Chondrocyte (in vitro differentiated cells): Measurements from ENCODE around the gene AGR2. TPM values are rescaled to one million over a fixed set of nuclear protein-coding genes. Genes with fewer than 3 reads are reported as not detected.
"Not testable (repeated sequence)": the region's sequence is repeated elsewhere in the genome, so short reads cannot be mapped to it uniquely, and the experiment has no call there.

ENCODE experiments used
- DNase-seq: peaks from one replicate; pipeline ENCODE4 v3.0.0; 2021; ENCODE audit warnings: mixed read lengths, low spot score
- H3K27ac Mint-ChIP-seq: one replicate; pipeline ENCODE4 v1.8.0; 2021; ENCODE audit warnings: mild to moderate bottlenecking, moderate library complexity, mixed read lengths; ENCODE audit not compliant: unreplicated experiment
- H3K27me3 Mint-ChIP-seq: 2 replicates; pipeline ENCODE4 v1.8.0; 2021; ENCODE audit warnings: low read depth, mixed read lengths
- H3K36me3 Mint-ChIP-seq: 2 replicates; pipeline ENCODE4 v1.8.0; 2021; ENCODE audit warnings: low read depth, mixed read lengths
- H3K4me1 Mint-ChIP-seq: 2 replicates; pipeline ENCODE4 v1.8.0; 2021; ENCODE audit warnings: low read depth, mild to moderate bottlenecking, mixed read lengths
- H3K4me3 Mint-ChIP-seq: one replicate; pipeline ENCODE4 v1.8.0; 2021; ENCODE audit warnings: mild to moderate bottlenecking, moderate library complexity, mixed read lengths; ENCODE audit not compliant: unreplicated experiment
- H3K9me3 Mint-ChIP-seq: 2 replicates; pipeline ENCODE4 v1.8.0; 2021; ENCODE audit warnings: low read depth, mixed read lengths
- total RNA-seq: library from RNA; stranded (reverse); gene quantifications from 3 replicates; pipeline ENCODE4 v1.2.1, GENCODE V29; 2021
- TF ChIP-seq, protein P1 (sequence below): fragments of 200-600 bp; sonication (generic); IDR thresholded peaks from 2 replicates; pipeline ENCODE4 v1.5.0; 2021; ENCODE audit warnings: antibody characterized with exemption, mild to moderate bottlenecking, moderate library complexity

Gene AGR2
- total RNA-seq, 1 donor from 2014 or later = not detected

DNA sequence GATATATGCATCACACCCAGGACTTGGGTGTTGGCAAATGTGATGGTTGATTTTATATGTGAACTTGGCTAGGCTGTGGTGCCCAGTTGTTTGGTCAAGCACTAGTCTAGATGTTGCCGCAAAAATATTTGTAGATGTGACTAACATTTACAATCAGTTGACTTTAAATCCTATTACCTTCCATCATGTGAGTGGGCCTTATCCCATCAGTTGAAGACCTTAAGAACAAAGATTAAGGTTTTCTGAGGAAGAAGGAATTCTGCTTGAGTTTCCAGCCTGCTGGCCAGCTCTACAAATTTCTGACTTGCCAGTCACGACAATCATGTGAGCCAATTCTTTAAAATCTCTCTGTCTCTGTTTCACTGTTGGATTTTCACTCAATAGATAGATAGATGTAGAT lies 30.9 kb downstream of the AGR2 start:
- Mint-ChIP-seq H3K27me3 (no peaks in the 10 kb centered on the region), H3K9me3 (no peaks in the 10 kb centered on the region), H3K4me3 (no peak overlapping the region), H3K4me1 (peaks cover 8% of the 10 kb centered on the region), H3K27ac (no peak overlapping the region), H3K36me3 (peaks cover 2% of the 10 kb centered on the region)
- TF ChIP-seq, protein P1, sequence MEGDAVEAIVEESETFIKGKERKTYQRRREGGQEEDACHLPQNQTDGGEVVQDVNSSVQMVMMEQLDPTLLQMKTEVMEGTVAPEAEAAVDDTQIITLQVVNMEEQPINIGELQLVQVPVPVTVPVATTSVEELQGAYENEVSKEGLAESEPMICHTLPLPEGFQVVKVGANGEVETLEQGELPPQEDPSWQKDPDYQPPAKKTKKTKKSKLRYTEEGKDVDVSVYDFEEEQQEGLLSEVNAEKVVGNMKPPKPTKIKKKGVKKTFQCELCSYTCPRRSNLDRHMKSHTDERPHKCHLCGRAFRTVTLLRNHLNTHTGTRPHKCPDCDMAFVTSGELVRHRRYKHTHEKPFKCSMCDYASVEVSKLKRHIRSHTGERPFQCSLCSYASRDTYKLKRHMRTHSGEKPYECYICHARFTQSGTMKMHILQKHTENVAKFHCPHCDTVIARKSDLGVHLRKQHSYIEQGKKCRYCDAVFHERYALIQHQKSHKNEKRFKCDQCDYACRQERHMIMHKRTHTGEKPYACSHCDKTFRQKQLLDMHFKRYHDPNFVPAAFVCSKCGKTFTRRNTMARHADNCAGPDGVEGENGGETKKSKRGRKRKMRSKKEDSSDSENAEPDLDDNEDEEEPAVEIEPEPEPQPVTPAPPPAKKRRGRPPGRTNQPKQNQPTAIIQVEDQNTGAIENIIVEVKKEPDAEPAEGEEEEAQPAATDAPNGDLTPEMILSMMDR = no peak
- DNase-seq = no peak

DNA sequence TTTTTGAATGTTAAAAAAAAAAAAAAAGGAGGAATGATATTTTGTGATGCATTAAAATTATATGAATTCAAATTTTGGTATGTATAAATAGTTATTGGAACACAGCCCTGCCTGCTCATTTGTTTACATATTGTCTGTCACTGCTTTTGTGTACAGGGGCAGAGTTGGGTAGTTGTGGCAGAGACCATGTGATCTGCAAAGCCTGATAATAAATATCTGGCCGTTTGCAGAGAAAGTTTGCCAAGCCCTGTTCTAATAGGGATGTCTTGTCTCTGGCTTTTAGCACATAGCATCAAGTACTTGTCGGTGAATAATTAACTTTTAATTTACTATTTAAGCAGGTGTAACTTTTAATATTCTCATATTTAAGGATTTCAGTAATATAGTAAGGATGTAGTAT lies 31.5 kb downstream of the AGR2 start:
- Mint-ChIP-seq H3K27ac (no peak overlapping the region), H3K4me3 (no peak overlapping the region), H3K27me3 (no peaks in the 10 kb centered on the region), H3K4me1 (peaks cover 8% of the 10 kb centered on the region), H3K36me3 (peaks cover 2% of the 10 kb centered on the region), H3K9me3 (no peaks in the 10 kb centered on the region)
- no peak for DNase-seq
- TF ChIP-seq, protein P1 = no peak

DNA sequence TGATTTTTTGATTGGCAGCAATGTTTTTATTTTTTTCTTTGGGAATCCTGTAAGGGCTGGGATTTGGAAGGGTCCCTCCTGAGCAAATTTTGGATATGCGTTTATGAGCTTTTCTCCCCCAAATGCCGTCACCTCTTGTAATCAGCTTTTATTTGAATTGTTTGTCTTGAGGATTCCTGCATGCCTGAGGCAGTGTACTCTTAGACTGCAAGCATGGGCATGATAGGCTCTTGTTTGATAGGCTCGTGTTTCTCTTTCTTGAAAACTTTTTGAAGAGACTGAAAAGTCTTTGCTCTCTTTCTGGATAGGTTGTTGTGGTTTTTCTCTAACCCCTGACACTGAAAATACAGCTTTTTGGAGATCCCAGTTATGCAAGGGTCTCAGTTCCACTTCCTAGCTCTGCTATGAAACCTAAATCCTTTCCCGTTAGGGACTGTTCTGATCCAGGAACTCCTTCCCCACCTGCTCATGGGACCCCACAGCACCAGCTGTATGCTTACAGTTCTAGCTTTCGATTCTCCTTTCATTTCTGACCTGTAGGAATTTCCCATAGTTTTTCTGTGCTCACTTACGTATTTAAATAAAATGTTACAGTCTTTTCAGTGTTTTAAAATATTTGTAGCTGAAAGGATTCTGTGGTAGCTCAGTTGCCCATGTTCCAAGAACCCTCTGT lies 34.0 kb downstream of the AGR2 start:
- Mint-ChIP-seq H3K4me3 (no peak overlapping the region), H3K4me1 (peaks cover 8% of the 10 kb centered on the region), H3K27me3 (no peaks in the 10 kb centered on the region), H3K36me3 (peaks cover 2% of the 10 kb centered on the region), H3K27ac (no peak overlapping the region), H3K9me3 (no peaks in the 10 kb centered on the region)
- no peak for DNase-seq
- TF ChIP-seq, protein P1 = no peak

DNA sequence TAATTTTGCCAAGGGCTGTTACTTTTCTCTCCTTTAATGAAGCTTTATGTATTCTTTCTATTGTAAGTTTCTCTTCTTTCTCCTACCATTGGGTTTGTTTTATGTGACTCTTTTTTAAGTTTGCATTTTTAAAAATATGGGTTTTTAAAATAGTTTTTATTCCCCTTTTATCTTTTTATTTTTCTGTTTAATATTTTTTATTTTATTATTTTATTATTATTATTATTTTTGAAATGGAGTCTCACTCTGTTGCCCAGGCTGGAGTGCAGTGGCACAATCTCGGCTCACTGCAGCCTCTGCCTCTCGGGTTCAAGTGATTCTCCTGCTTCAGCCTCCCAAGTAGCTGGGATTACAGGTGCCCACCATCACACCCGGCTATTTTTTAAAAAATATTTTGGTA lies 34.8 kb downstream of the AGR2 start:
- not testable (repeated sequence) for H3K4me3 Mint-ChIP-seq, H3K27ac Mint-ChIP-seq, H3K36me3 Mint-ChIP-seq, DNase-seq, H3K4me1 Mint-ChIP-seq, H3K9me3 Mint-ChIP-seq, H3K27me3 Mint-ChIP-seq

DNA sequence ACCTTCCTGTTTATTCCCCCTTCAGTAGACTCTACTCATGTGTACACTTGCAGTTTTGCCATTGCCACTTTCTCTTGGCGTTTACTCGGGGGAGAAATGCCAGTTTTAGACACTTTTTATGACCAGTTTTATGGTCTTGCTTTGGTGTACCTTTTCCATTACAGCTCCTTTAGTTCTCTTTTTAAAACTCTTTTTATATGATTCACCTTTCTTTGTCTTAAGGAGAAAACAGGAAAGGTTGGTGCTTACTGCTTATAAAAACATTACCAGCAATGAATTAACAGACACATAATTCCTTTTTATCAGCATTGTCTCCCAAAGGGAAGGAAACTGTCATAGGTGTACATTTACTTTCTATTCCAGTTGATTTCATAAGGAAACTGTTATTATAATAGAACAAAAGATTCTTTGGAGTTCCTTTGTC lies 39.4 kb downstream of the AGR2 start:
- Mint-ChIP-seq H3K36me3 (no peaks in the 10 kb centered on the region), H3K4me1 (peaks cover under 1% of the 10 kb centered on the region), H3K4me3 (no peak overlapping the region), H3K27me3 (no peaks in the 10 kb centered on the region), H3K9me3 (peaks cover 2% of the 10 kb centered on the region), H3K27ac (no peak overlapping the region)
- TF ChIP-seq, protein P1 = no peak
- no peak for DNase-seq

DNA sequence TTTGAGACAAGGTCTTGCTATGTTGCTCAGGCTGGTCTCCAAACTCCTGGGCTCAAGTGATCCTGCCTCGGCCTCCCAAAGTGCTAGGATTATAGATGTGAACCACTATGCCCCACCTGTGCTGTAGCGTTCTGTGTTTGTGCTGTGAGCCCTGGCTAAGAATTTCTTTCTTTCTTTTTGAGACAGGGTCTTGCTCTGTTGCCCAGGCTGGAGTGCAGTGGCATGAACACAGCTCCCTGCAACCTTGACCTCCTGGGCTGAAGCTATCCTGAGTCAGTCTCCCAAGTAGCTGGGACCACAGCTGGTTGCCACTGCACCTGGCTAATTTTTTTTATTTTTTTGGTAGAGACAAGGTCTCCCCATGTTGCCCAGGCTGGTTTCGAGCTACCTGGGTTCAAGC lies 39.9 kb downstream of the AGR2 start:
- no peaks in the 10 kb centered on the region for H3K27me3 Mint-ChIP-seq
- no peak for DNase-seq
- H3K36me3 Mint-ChIP-seq = no peaks in the 10 kb centered on the region
- TF ChIP-seq, protein P1 = no peak
- H3K4me3 Mint-ChIP-seq = no peak overlapping the region
- no peak overlapping the region for H3K27ac Mint-ChIP-seq
- peaks cover 2% of the 10 kb centered on the region for H3K9me3 Mint-ChIP-seq
- H3K4me1 Mint-ChIP-seq = no peaks in the 10 kb centered on the region
